ENCODE measurements around the gene EVPLL.
"Not testable (repeated sequence)": the region's sequence is repeated elsewhere in the genome, so short reads cannot be mapped to it uniquely, and the experiment has no call there.

The EVPLL gene

GRCh38 chr17:18377437-18378204 is at the start of gene EVPLL:
TSS of gene EVPLL (plus strand) at chr17:18377778. CDS start at chr17:18380938, 3,160 bp downstream.
- no peak for DNase-seq (ENCODE audit: low read depth)

- no peak for DNase-seq (ENCODE audit: low read depth)
Observed at GRCh38 chr17:18328643-18329204, 48.9 kb upstream of the EVPLL start.

- no peak for DNase-seq (ENCODE audit: low read depth)
Observed at GRCh38 chr17:18331879-18332278, 45.7 kb upstream of the EVPLL start.

GRCh38 chr17:18332909-18333489 is 44.6 kb upstream of the EVPLL start:
- DNase-seq (ENCODE audit: low read depth), result peak; percentile 25

- DNase-seq (ENCODE audit: low read depth), result not testable (repeated sequence)
Observed at GRCh38 chr17:18338158-18338557, 39.4 kb upstream of the EVPLL start.

GRCh38 chr17:18339933-18340332 is 37.6 kb upstream of the EVPLL start:
- DNase-seq (ENCODE audit: low read depth), result no peak

- DNase-seq (ENCODE audit: low read depth), result no peak
Observed at GRCh38 chr17:18344021-18344420, 33.6 kb upstream of the EVPLL start.

GRCh38 chr17:18353541-18353940 is 24.0 kb upstream of the EVPLL start:
- no peak for DNase-seq (ENCODE audit: low read depth)

GRCh38 chr17:18356624-18357023 is 21.0 kb upstream of the EVPLL start:
- no peak for DNase-seq (ENCODE audit: low read depth)

GRCh38 chr17:18360518-18360917 is 17.1 kb upstream of the EVPLL start:
- DNase-seq (ENCODE audit: low read depth), result no peak

- no peak for DNase-seq (ENCODE audit: low read depth)
Observed at GRCh38 chr17:18361837-18362697, 15.5 kb upstream of the EVPLL start.

- DNase-seq (ENCODE audit: low read depth), result no peak
Observed at GRCh38 chr17:18362698-18363100, 14.9 kb upstream of the EVPLL start.

GRCh38 chr17:18363101-18364049 is 14.2 kb upstream of the EVPLL start, which contains the start of gene SHMT1:
TSS of gene SHMT1 (minus strand) at chr17:18363550. CDS start at chr17:18355981, 7,569 bp downstream.
- DNase-seq (ENCODE audit: low read depth), result peak; percentile 67

GRCh38 chr17:18364166-18364565 is 13.4 kb upstream of the EVPLL start:
- no peak for DNase-seq (ENCODE audit: low read depth)

- DNase-seq (ENCODE audit: low read depth), result no peak
Observed at GRCh38 chr17:18368946-18369345, 8.6 kb upstream of the EVPLL start.

GRCh38 chr17:18370761-18371160 is 6.8 kb upstream of the EVPLL start:
- no peak for DNase-seq (ENCODE audit: low read depth)

GRCh38 chr17:18371455-18371854 is 6.1 kb upstream of the EVPLL start:
- DNase-seq (ENCODE audit: low read depth), result no peak

- DNase-seq (ENCODE audit: low read depth), result not testable (repeated sequence)
Observed at GRCh38 chr17:18373181-18373580, 4.4 kb upstream of the EVPLL start.

- no peak for DNase-seq (ENCODE audit: low read depth)
Observed at GRCh38 chr17:18374216-18374615, 3.4 kb upstream of the EVPLL start.

GRCh38 chr17:18378205-18378505 is 577 bp downstream of the EVPLL start:
- no peak for DNase-seq (ENCODE audit: low read depth)

- not testable (repeated sequence) for DNase-seq (ENCODE audit: low read depth)
Observed at GRCh38 chr17:18378614-18379013, 1.0 kb downstream of the EVPLL start.

Measured in HS-5 (cell line).